IPS DF 4.7 (cell line): ENCODE data around the gene IL1RAPL1.
"Not testable (repeated sequence)": the region's sequence is repeated elsewhere in the genome, so short reads cannot be mapped to it uniquely, and the experiment has no call there.

Source experiments
- DNase-seq: peaks from one replicate; pipeline ENCODE4 v3.0.0-alpha.2; 2013; ENCODE audit warnings: low spot score; ENCODE audit errors: extremely low read depth

The IL1RAPL1 gene

GRCh38 chrX:29107231-29107630 lies 520.0 kb downstream of the IL1RAPL1 start:
- DNase-seq: no peak

GRCh38 chrX:29110041-29110440 lies 522.8 kb downstream of the IL1RAPL1 start:
- DNase-seq: no peak

- DNase-seq: no peak
These were observed 526.0 kb downstream of the IL1RAPL1 start for GRCh38 chrX:29113221-29113620.

GRCh38 chrX:29122817-29123216 lies 535.6 kb downstream of the IL1RAPL1 start:
- not testable (repeated sequence) for DNase-seq

- DNase-seq: no peak
These were observed 543.7 kb downstream of the IL1RAPL1 start for GRCh38 chrX:29130905-29131304.

GRCh38 chrX:29136904-29137303 lies 549.7 kb downstream of the IL1RAPL1 start:
- DNase-seq: no peak

- DNase-seq: no peak
These were observed 550.8 kb downstream of the IL1RAPL1 start for GRCh38 chrX:29138003-29138402.

GRCh38 chrX:29143356-29143755 lies 556.1 kb downstream of the IL1RAPL1 start:
- no peak for DNase-seq

GRCh38 chrX:29143756-29144155 lies 556.5 kb downstream of the IL1RAPL1 start:
- no peak for DNase-seq

GRCh38 chrX:29145316-29145715 lies 558.1 kb downstream of the IL1RAPL1 start:
- no peak for DNase-seq

GRCh38 chrX:29148511-29148910 lies 561.3 kb downstream of the IL1RAPL1 start:
- DNase-seq: no peak

GRCh38 chrX:29155286-29155685 lies 568.0 kb downstream of the IL1RAPL1 start:
- DNase-seq: no peak

- no peak for DNase-seq
These were observed 585.6 kb downstream of the IL1RAPL1 start for GRCh38 chrX:29172880-29173279.

- no peak for DNase-seq
These were observed 600.0 kb downstream of the IL1RAPL1 start for GRCh38 chrX:29187264-29187663.

GRCh38 chrX:29196501-29196900 lies 609.3 kb downstream of the IL1RAPL1 start:
- no peak for DNase-seq

- no peak for DNase-seq
These were observed 628.0 kb downstream of the IL1RAPL1 start for GRCh38 chrX:29215251-29215650.

GRCh38 chrX:29225670-29226069 lies 638.4 kb downstream of the IL1RAPL1 start:
- DNase-seq: peak; percentile 30

GRCh38 chrX:29229802-29230201 lies 642.6 kb downstream of the IL1RAPL1 start:
- no peak for DNase-seq

- DNase-seq: no peak
These were observed 644.6 kb downstream of the IL1RAPL1 start for GRCh38 chrX:29231800-29232199.

GRCh38 chrX:29233592-29234183 lies 646.4 kb downstream of the IL1RAPL1 start:
- no peak for DNase-seq

- no peak for DNase-seq
These were observed 650.7 kb downstream of the IL1RAPL1 start for GRCh38 chrX:29237972-29238371.

- no peak for DNase-seq
These were observed 654.6 kb downstream of the IL1RAPL1 start for GRCh38 chrX:29241809-29242208.

GRCh38 chrX:29242856-29243255 lies 655.6 kb downstream of the IL1RAPL1 start:
- no peak for DNase-seq

- DNase-seq: no peak
These were observed 656.7 kb downstream of the IL1RAPL1 start for GRCh38 chrX:29243942-29244341.
